Body of pancreas (tissue), 4 donors: ENCODE results near the gene SMIM36.

ENCODE experiments used
- CTCF ChIP-seq, 7 experiments: fragments of 450-650 bp in 4 of 7; fragments of 200-600 bp in 3 of 7; sonication (generic) in 3 of 7; IDR thresholded peaks; one replicate each; pipeline ENCODE4 v1.5.1; 2016 to 2019; ENCODE audit warnings: antibody characterized with exemption in 7 of 7
- POLR2A ChIP-seq, 3 donors: fragments of 450-650 bp; IDR thresholded peaks; one replicate each; pipeline ENCODE4 v1.6.1; 2016; ENCODE audit warnings: antibody characterized with exemption in 3 of 3, mild to moderate bottlenecking in 2 of 3

GRCh38 chr17:55518510-55518909 is 7.3 kb upstream of the SMIM36 start:
- TF ChIP-seq CTCF (IDR thresholded peaks at IDR 0.05) (no peak), POLR2A (IDR thresholded peaks at IDR 0.05) (no peak)
